ENCODE results near the gene ETV3.

Gene ETV3

GRCh38 chr1:157090771-157091170, 47.4 kb downstream of the ETV3 start:
- no peak for DNase-seq (ENCODE audit: low spot score)

GRCh38 chr1:157090196-157090647, 48.0 kb downstream of the ETV3 start:
- peak; percentile 73 for DNase-seq (ENCODE audit: low spot score)

GRCh38 chr1:157089789-157090188, 48.4 kb downstream of the ETV3 start:
- DNase-seq (ENCODE audit: low spot score): no peak

- no peak for DNase-seq (ENCODE audit: low spot score)
These were observed 49.6 kb downstream of the ETV3 start for GRCh38 chr1:157088607-157089006.

- no peak for DNase-seq (ENCODE audit: low spot score)
These were observed 51.2 kb downstream of the ETV3 start for GRCh38 chr1:157087030-157087429.

- no peak for DNase-seq (ENCODE audit: low spot score)
These were observed 51.9 kb downstream of the ETV3 start for GRCh38 chr1:157086299-157086698.

- DNase-seq (ENCODE audit: low spot score): no peak
These were observed 52.8 kb downstream of the ETV3 start for GRCh38 chr1:157085421-157085820.

- no peak for DNase-seq (ENCODE audit: low spot score)
These were observed 53.5 kb downstream of the ETV3 start for GRCh38 chr1:157084720-157085119.

- DNase-seq (ENCODE audit: low spot score): no peak
These were observed 56.5 kb downstream of the ETV3 start for GRCh38 chr1:157081707-157082106.

GRCh38 chr1:157080714-157081113, 57.5 kb downstream of the ETV3 start:
- DNase-seq (ENCODE audit: low spot score): no peak

- no peak for DNase-seq (ENCODE audit: low spot score)
These were observed 60.8 kb downstream of the ETV3 start for GRCh38 chr1:157077394-157077793.

GRCh38 chr1:157073944-157074685, 64.1 kb downstream of the ETV3 start:
- DNase-seq (ENCODE audit: low spot score): no peak

Data from RKO (cell line).